Neuronal stem cell (in vitro differentiated cells): ENCODE data around the gene SCN5A.

Experiments used
- DNase-seq: peaks from one replicate; pipeline ENCODE4 v3.0.0-alpha.2; 2013; ENCODE audit warnings: low spot score
- H2AFZ ChIP-seq: one replicate; pipeline ENCODE4 v1.6.1; 2013; ENCODE audit warnings: mild to moderate bottlenecking, low read length, inconsistent platforms
- H2AK5ac ChIP-seq: 2 replicates; pipeline ENCODE4 v1.6.1; 2013; ENCODE audit warnings: low read depth, mild to moderate bottlenecking, inconsistent platforms, low read length, moderate library complexity, mixed read lengths
- H2BK120ac ChIP-seq: 2 replicates; pipeline ENCODE4 v1.6.1; 2013; ENCODE audit warnings: low read depth, mild to moderate bottlenecking, inconsistent platforms, low read length, moderate library complexity, mixed read lengths
- H2BK12ac ChIP-seq: one replicate; pipeline ENCODE4 v1.6.1; 2013; ENCODE audit warnings: low read length, inconsistent platforms
- H2BK15ac ChIP-seq: 2 replicates; pipeline ENCODE4 v1.6.1; 2013; ENCODE audit warnings: mild to moderate bottlenecking, low read length, inconsistent platforms, mixed read lengths
- H2BK5ac ChIP-seq: one replicate; pipeline ENCODE4 v1.6.1; 2013; ENCODE audit warnings: inconsistent platforms, mild to moderate bottlenecking, low read length, moderate library complexity
- H3K14ac ChIP-seq: one replicate; pipeline ENCODE4 v1.6.1; 2013; ENCODE audit warnings: low read length, inconsistent platforms
- H3K18ac ChIP-seq: 2 replicates; pipeline ENCODE4 v1.6.1; 2013; ENCODE audit warnings: low read length, inconsistent platforms
- H3K23ac ChIP-seq: 2 replicates; pipeline ENCODE4 v1.6.1; 2013; ENCODE audit warnings: low read depth, mild to moderate bottlenecking, mixed read lengths, low read length, inconsistent platforms; ENCODE audit not compliant: poor library complexity
- H3K27ac ChIP-seq: replicated peaks from 3 replicates; pipeline ENCODE4 v1.5.1; 2013; ENCODE audit warnings: low read length, inconsistent platforms
- H3K27me3 ChIP-seq, 3 experiments: 2 replicates each; pipeline ENCODE4 v1.6.1; 2013; ENCODE audit warnings: low read length in 3 of 3, mild to moderate bottlenecking in 2 of 3, inconsistent platforms in 1 of 3, low read depth in 1 of 3, mixed read lengths in 1 of 3, moderate library complexity in 1 of 3; ENCODE audit not compliant: control insufficient read depth in 3 of 3, insufficient read depth in 3 of 3
- H3K36me3 ChIP-seq, 2 donors: replicated peaks in 1 of 2; 2 replicates each; pipeline ENCODE4 v1.6.1; 2013; ENCODE audit warnings: low read length in 2 of 2; ENCODE audit not compliant: control insufficient read depth in 2 of 2, insufficient read depth in 2 of 2
- H3K4ac ChIP-seq: 2 replicates; pipeline ENCODE4 v1.6.1; 2013; ENCODE audit warnings: inconsistent platforms, mild to moderate bottlenecking, low read length, moderate library complexity
- H3K4me1 ChIP-seq, 2 donors: 1 replicate in 1 of 2; 2 replicates in 1 of 2; pipeline ENCODE4 v1.6.1; 2013; ENCODE audit warnings: low read length in 2 of 2, low read depth in 1 of 2; ENCODE audit not compliant: control insufficient read depth in 2 of 2, insufficient read depth in 1 of 2
- H3K4me2 ChIP-seq: one replicate; pipeline ENCODE4 v1.6.1; 2013; ENCODE audit warnings: mild to moderate bottlenecking, low read length, inconsistent platforms; ENCODE audit not compliant: insufficient read depth, poor library complexity, severe bottlenecking
- H3K4me3 ChIP-seq, 2 donors: 2 replicates each; pipeline ENCODE4 v1.5.1; 2013; ENCODE audit warnings: low read length in 2 of 2, mild to moderate bottlenecking in 2 of 2, inconsistent platforms in 1 of 2, moderate library complexity in 1 of 2
- H3K79me1 ChIP-seq: one replicate; pipeline ENCODE4 v1.6.1; 2013; ENCODE audit warnings: low read depth, mild to moderate bottlenecking, inconsistent platforms, low read length, moderate library complexity
- H3K9ac ChIP-seq: one replicate; pipeline ENCODE4 v1.6.1; 2013; ENCODE audit warnings: mild to moderate bottlenecking, low read depth, low read length, inconsistent platforms; ENCODE audit not compliant: poor library complexity
- H3K9me3 ChIP-seq, 2 donors: replicated peaks in 1 of 2; 2 replicates each; pipeline versions ENCODE3 to v1.6.1; 2013; ENCODE audit warnings: low read length in 2 of 2, mild to moderate bottlenecking in 2 of 2, inconsistent platforms in 1 of 2, low read depth in 1 of 2, mixed read lengths in 1 of 2, moderate library complexity in 1 of 2; ENCODE audit not compliant: control insufficient read depth in 2 of 2, insufficient read depth in 1 of 2
- H4K8ac ChIP-seq: one replicate; pipeline ENCODE4 v1.6.1; 2013; ENCODE audit warnings: low read depth, mild to moderate bottlenecking, inconsistent platforms, low read length, moderate library complexity
- H4K91ac ChIP-seq: one replicate; pipeline ENCODE4 v1.6.1; 2013; ENCODE audit warnings: low read length, low read depth, mild to moderate bottlenecking, inconsistent platforms; ENCODE audit not compliant: poor library complexity
- WGBS, 2 donors: extraction: QIAGEN DNeasy Blood & Tissue Kit; methylation state at CpG; one replicate each; pipeline ENCODE4 v1.1.7; 2013; ENCODE audit warnings: missing lambda C conversion rate in 2 of 2, mixed read lengths in 1 of 2; ENCODE audit not compliant: insufficient read length in 2 of 2, insufficient replicate concordance in 1 of 2; ENCODE audit errors: extremely low coverage in 2 of 2; 5-methylcytosine and 5-hydroxymethylcytosine counted together

SCN5A gene

DNA sequence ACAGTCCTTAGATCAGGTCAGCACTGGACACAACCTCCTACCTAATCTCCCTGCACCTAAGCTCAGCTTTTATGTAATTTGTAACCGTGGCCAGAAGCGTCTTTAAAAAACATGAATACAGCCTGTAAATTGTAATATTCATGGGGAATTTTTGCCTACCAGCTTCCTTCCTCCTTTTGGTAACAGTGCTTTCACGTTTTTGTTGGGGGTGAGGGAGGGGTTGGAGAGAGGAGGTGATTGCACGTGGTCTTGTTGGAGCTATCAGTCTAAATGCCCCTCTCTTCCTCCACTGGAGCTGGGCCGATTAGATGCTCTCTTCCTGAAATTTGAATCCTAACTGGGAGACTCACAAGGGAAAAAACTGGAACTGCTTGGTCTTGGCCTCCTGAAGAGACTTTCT is 35.1 kb upstream of the SCN5A start:
- no peaks in the 10 kb centered on the region for H3K4me1 ChIP-seq
- no peak overlapping the region for H3K4ac ChIP-seq
- H3K18ac ChIP-seq = no peak overlapping the region
- H4K91ac ChIP-seq = no peak overlapping the region
- no peak overlapping the region for H3K27ac ChIP-seq
- H2AFZ ChIP-seq = no peak overlapping the region
- no peak overlapping the region for H4K8ac ChIP-seq
- H3K23ac ChIP-seq = no peak overlapping the region
- no peaks in the 10 kb centered on the region for H3K36me3 ChIP-seq
- peaks cover 0 to 4% (median 0%) of the 10 kb centered on the region in 3 experiments for H3K27me3 ChIP-seq
- no peak overlapping the region for H3K9ac ChIP-seq
- no peak for DNase-seq
- no peak overlapping the region for H2BK15ac ChIP-seq
- no peaks in the 10 kb centered on the region for H3K9me3 ChIP-seq
- H3K4me3 ChIP-seq = no peak overlapping the region
- no peak overlapping the region for H2BK12ac ChIP-seq
- H3K4me2 ChIP-seq = no peak overlapping the region
- no CpG with 5 or more reads among the region's 5 CpGs for WGBS, 2 donors
- no peaks in the 10 kb centered on the region for H3K79me1 ChIP-seq
- no peak overlapping the region for H2AK5ac ChIP-seq
- no peak overlapping the region for H2BK5ac ChIP-seq
- H2BK120ac ChIP-seq = no peak overlapping the region
- H3K14ac ChIP-seq = no peak overlapping the region

DNA sequence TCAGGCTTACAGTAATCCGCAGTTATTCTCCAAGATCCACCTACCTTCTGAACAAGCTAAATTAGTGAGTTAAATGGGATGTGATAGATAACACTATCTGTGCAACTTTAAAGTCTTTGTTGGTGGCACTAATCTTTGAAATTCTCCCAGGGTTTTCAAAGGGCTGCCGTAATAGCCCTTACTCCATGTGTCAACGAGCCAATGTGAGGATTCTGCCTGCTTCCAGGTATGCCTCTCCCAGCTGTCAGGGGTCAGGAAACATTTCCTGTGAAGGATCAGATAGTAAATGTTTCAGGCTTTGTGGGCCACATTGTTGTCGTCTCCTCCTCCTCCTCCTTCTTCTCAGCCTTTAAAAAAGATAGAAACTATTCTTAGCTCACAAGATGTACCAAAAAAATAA is 20.2 kb upstream of the SCN5A start:
- H3K18ac ChIP-seq = no peak overlapping the region
- H2AFZ ChIP-seq = no peak overlapping the region
- H3K27me3 ChIP-seq = no peaks in the 10 kb centered on the region
- no peaks in the 10 kb centered on the region for H3K9me3 ChIP-seq
- H3K23ac ChIP-seq = no peak overlapping the region
- H4K8ac ChIP-seq = no peak overlapping the region
- H3K4me3 ChIP-seq = no peak overlapping the region
- no peak overlapping the region for H3K4me2 ChIP-seq
- no peaks in the 10 kb centered on the region for H3K79me1 ChIP-seq
- H4K91ac ChIP-seq = no peak overlapping the region
- DNase-seq = no peak
- H2AK5ac ChIP-seq = no peak overlapping the region
- no CpG with 5 or more reads among the region's 4 CpGs for WGBS, 2 donors
- H3K4me1 ChIP-seq = no peaks in the 10 kb centered on the region
- H2BK12ac ChIP-seq = no peak overlapping the region
- H3K36me3 ChIP-seq = no peaks in the 10 kb centered on the region
- H2BK5ac ChIP-seq = no peak overlapping the region
- no peak overlapping the region for H2BK120ac ChIP-seq
- H3K9ac ChIP-seq = no peak overlapping the region
- H3K4ac ChIP-seq = no peak overlapping the region
- H3K27ac ChIP-seq = no peak overlapping the region
- no peak overlapping the region for H3K14ac ChIP-seq
- H2BK15ac ChIP-seq = no peak overlapping the region

DNA sequence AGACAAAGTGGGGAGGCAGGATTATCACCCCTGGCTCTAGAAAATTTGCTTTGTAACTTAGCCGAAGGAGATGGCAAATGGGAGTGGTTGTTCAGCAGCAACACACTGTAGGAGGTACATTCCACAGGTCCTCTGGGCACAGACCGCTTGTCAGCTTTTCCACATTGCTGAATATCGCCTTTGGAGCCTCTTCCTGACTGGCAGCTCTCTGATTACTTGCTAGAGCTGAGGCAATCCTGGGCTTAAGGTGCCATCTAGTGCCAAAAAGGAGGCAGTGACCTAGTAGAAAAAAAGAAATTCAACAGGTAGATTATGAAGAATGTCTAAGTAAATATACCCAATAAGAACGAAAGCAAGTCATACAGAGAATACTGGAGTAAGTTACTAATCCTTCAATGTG is 13.1 kb upstream of the SCN5A start:
- peaks cover 0 to 1% of the 10 kb centered on the region in 2 donors for H3K9me3 ChIP-seq
- H2BK120ac ChIP-seq = no peak overlapping the region
- H4K91ac ChIP-seq = no peak overlapping the region
- no peak overlapping the region for H2BK15ac ChIP-seq
- no peak for DNase-seq
- no peak overlapping the region for H2BK12ac ChIP-seq
- no peak overlapping the region for H4K8ac ChIP-seq
- H3K14ac ChIP-seq = no peak overlapping the region
- H3K36me3 ChIP-seq = no peaks in the 10 kb centered on the region
- no peak overlapping the region for H3K18ac ChIP-seq
- no peak overlapping the region for H3K23ac ChIP-seq
- no peak overlapping the region for H3K4ac ChIP-seq
- peaks cover 0 to 17% (median 0%) of the 10 kb centered on the region in 3 experiments for H3K27me3 ChIP-seq
- H2BK5ac ChIP-seq = no peak overlapping the region
- H3K27ac ChIP-seq = no peak overlapping the region
- no peak overlapping the region for H2AK5ac ChIP-seq
- H3K79me1 ChIP-seq = no peaks in the 10 kb centered on the region
- WGBS, 2 donors = no CpG with 5 or more reads among the region's 4 CpGs
- no peak overlapping the region for H2AFZ ChIP-seq
- H3K4me2 ChIP-seq = no peak overlapping the region
- H3K9ac ChIP-seq = no peak overlapping the region
- H3K4me1 ChIP-seq = peaks cover 0 to 9% of the 10 kb centered on the region in 2 donors
- no peak overlapping the region for H3K4me3 ChIP-seq

DNA sequence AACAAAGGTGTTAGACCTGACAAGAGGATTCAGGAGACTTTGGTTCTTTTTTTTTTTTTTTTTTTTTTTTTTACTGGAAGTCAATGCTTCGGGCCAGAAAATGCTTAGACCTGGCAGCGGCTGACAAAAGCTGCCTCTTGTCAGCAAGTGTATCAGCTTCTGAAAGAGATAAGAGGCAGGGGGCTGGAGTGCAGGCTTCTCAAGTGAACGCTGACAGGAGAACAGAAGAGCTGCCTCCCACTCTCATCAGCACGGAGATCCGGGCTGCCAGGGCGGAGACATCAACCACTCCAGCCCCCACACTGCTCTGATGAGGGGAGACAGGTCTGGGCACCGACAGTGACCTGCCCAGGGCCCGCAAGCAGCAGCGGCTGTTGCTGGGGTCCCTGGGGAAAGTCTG is 9.4 kb upstream of the SCN5A start:
- H2AK5ac ChIP-seq = peak overlapping the region; percentile 47
- no CpG with 5 or more reads among the region's 9 CpGs for WGBS, 2 donors
- no peak overlapping the region for H3K27ac ChIP-seq
- H3K9ac ChIP-seq = no peak overlapping the region
- H3K4me2 ChIP-seq = no peak overlapping the region
- peaks cover 0 to 1% of the 10 kb centered on the region in 2 donors for H3K9me3 ChIP-seq
- H2AFZ ChIP-seq = peak overlapping the region; percentile 76
- H3K14ac ChIP-seq = no peak overlapping the region
- H3K23ac ChIP-seq = peak overlapping the region; percentile 48
- peaks cover 0 to 13% of the 10 kb centered on the region in 2 donors for H3K4me1 ChIP-seq
- H3K79me1 ChIP-seq = no peaks in the 10 kb centered on the region
- no peak overlapping the region for H3K4me3 ChIP-seq
- H2BK5ac ChIP-seq = no peak overlapping the region
- peak overlapping the region; percentile 7 for H2BK12ac ChIP-seq
- peak overlapping the region; percentile 18 for H2BK15ac ChIP-seq
- H4K91ac ChIP-seq = no peak overlapping the region
- no peak overlapping the region for H3K4ac ChIP-seq
- no peak for DNase-seq
- H3K18ac ChIP-seq = peak overlapping the region; percentile 52
- H3K27me3 ChIP-seq = peaks cover 0 to 23% (median 0%) of the 10 kb centered on the region in 3 experiments
- H4K8ac ChIP-seq = no peak overlapping the region
- no peak overlapping the region for H2BK120ac ChIP-seq
- no peaks in the 10 kb centered on the region for H3K36me3 ChIP-seq
